Liver (tissue), 3 donors: ENCODE measurements around the gene WHAMM.

Experiments
- ATF3 ChIP-seq: IDR thresholded peaks from 2 replicates; pipeline ENCODE4 v1.6.1; 2016; ENCODE audit warnings: antibody characterized with exemption
- CTCF ChIP-seq: fragments of 150-350 bp; IDR thresholded peaks from 2 replicates; pipeline ENCODE4 v1.5.1; 2017; ENCODE audit warnings: improper control_type of control experiment, low read depth, low read length; ENCODE audit not compliant: missing input control
- FOXA1 ChIP-seq: IDR thresholded peaks from 2 replicates; pipeline ENCODE4 v1.6.1; 2016; ENCODE audit warnings: antibody characterized with exemption
- JUND ChIP-seq, 2 donors: IDR thresholded peaks; 2 replicates each; pipeline ENCODE4 v1.6.1; 2016; ENCODE audit warnings: antibody characterized with exemption in 2 of 2
- MAX ChIP-seq: IDR thresholded peaks from 2 replicates; pipeline ENCODE4 v1.6.1; 2016; ENCODE audit warnings: antibody characterized with exemption
- REST ChIP-seq: IDR thresholded peaks from 2 replicates; pipeline ENCODE4 v1.6.1; 2016; ENCODE audit warnings: antibody characterized with exemption, mild to moderate bottlenecking
- RXRA ChIP-seq, 2 donors: IDR thresholded peaks; 2 replicates each; pipeline ENCODE4 v1.6.1; 2017 to 2018; ENCODE audit warnings: antibody characterized with exemption in 2 of 2, mild to moderate bottlenecking in 1 of 2
- TAF1 ChIP-seq: conservative IDR thresholded peaks from 2 replicates; pipeline ENCODE4 v1.6.1; 2016; ENCODE audit warnings: antibody characterized with exemption, mild to moderate bottlenecking
- YY1 ChIP-seq: IDR thresholded peaks from 2 replicates; pipeline ENCODE4 v1.6.1; 2016; ENCODE audit warnings: antibody characterized with exemption, mild to moderate bottlenecking
- donor health status: healthy.
- donor health status: healthy.

- no peak for TF ChIP-seq YY1
- TF ChIP-seq CTCF = no peak
- TF ChIP-seq MAX = no peak
- TF ChIP-seq REST = no peak
- no peak for TF ChIP-seq RXRA (IDR thresholded peaks at IDR 0.05)
- no peak for TF ChIP-seq FOXA1
- no peak for TF ChIP-seq JUND (IDR thresholded peaks at IDR 0.05)
- TF ChIP-seq TAF1 = no peak
- no peak for TF ChIP-seq ATF3
Observed at GRCh38 chr15:82820128-82820527, 10.7 kb downstream of the WHAMM start.
